ENCODE results near the gene STK24.

DNA sequence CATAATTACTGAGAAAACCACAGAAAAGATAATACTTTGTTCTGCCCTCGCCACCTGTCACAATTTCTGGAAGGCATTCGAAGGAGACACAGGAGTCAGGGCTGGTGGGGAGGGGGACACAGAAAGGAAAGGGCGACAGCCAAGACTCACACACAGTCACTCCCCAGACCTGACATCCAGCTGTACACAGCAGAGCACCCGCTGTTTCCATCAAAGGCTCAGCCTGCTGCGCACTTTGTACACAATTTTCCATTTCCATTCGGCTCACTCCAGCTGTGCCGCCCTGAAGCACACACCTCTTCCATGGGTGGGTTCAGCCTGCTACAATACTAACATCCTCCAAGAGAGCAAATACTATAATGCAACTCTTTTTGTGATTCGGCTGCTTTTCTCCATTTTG is 38.0 kb downstream of the STK24 start:
- TF ChIP-seq, protein P1, sequence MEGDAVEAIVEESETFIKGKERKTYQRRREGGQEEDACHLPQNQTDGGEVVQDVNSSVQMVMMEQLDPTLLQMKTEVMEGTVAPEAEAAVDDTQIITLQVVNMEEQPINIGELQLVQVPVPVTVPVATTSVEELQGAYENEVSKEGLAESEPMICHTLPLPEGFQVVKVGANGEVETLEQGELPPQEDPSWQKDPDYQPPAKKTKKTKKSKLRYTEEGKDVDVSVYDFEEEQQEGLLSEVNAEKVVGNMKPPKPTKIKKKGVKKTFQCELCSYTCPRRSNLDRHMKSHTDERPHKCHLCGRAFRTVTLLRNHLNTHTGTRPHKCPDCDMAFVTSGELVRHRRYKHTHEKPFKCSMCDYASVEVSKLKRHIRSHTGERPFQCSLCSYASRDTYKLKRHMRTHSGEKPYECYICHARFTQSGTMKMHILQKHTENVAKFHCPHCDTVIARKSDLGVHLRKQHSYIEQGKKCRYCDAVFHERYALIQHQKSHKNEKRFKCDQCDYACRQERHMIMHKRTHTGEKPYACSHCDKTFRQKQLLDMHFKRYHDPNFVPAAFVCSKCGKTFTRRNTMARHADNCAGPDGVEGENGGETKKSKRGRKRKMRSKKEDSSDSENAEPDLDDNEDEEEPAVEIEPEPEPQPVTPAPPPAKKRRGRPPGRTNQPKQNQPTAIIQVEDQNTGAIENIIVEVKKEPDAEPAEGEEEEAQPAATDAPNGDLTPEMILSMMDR (conservative IDR thresholded peaks at IDR 0.05 in 1 of 2, IDR thresholded peaks at IDR 0.05 in 1 of 2; ENCODE audit: low read depth in 1 of 2, low read length in 2 of 2) = no peak
- TF ChIP-seq EZH2 (IDR thresholded peaks at IDR 0.05; ENCODE audit: low read length, missing control alignments) = no peak
